Esophagus squamous epithelium (tissue), 5 donors: ENCODE measurements around the gene ESRRB. TPM values are rescaled to one million over a fixed set of nuclear protein-coding genes. Genes with fewer than 3 reads are reported as not detected.

Source experiments
- DNase-seq: peaks from one replicate; lab custom pipeline; 2025; lab: John Stamatoyannopoulos, UW
- H3K27ac ChIP-seq, 4 donors: fragments of 200-600 bp; sonication (generic); one replicate each; pipeline ENCODE4 v1.5.1; 2016 to 2019; ENCODE audit warnings: mild to moderate bottlenecking in 1 of 4
- H3K27me3 ChIP-seq, 4 donors: fragments of 200-600 bp; sonication (generic); 1 replicate in 3 of 4; 2 replicates in 1 of 4; pipeline versions ENCODE4 v1.5.1 to v1.6.0; 2017 to 2021; ENCODE audit warnings: antibody characterized with exemption in 1 of 4
- H3K36me3 ChIP-seq, 3 donors: fragments of 200-600 bp; sonication (generic); one replicate each; pipeline ENCODE4 v1.5.1; 2016 to 2019
- H3K4me1 ChIP-seq, 3 donors: fragments of 200-600 bp; sonication (generic); one replicate each; pipeline ENCODE4 v1.5.1; 2017 to 2019
- H3K4me3 ChIP-seq, 4 donors: fragments of 200-600 bp; sonication (generic); 1 replicate in 3 of 4; 2 replicates in 1 of 4; pipeline ENCODE4 v1.5.1; 2016 to 2019; ENCODE audit warnings: mild to moderate bottlenecking in 2 of 4, moderate library complexity in 1 of 4
- H3K9me3 ChIP-seq, 3 donors: fragments of 200-600 bp; sonication (generic); one replicate each; pipeline ENCODE4 v1.5.1; 2016 to 2019
- POLR2A ChIP-seq, 4 donors: fragments of 450-650 bp; IDR thresholded peaks; one replicate each; pipeline ENCODE4 v1.6.1; 2017; ENCODE audit warnings: antibody characterized with exemption in 4 of 4, mild to moderate bottlenecking in 4 of 4, moderate library complexity in 3 of 4
- whole genome bisulfite sequencing, 2 donors: methylation state at CpG; one replicate each; pipeline ENCODE4 v1.1.5; 2018; 5-methylcytosine and 5-hydroxymethylcytosine counted together
- intact Hi-C: fragments of 100-400 bp; cut with DNase I; formaldehyde crosslinking; loops from one replicate; pipeline ENCODE4 v1.15.0; 2022
- total RNA-seq, 4 donors: library from RNA; depleted of rRNA; stranded (reverse); fragments of >200 nt; gene quantifications; one replicate each; pipeline ENCODE4 v1.1.0, GENCODE V29; 2016
- TF ChIP-seq, protein P1 (sequence below), 6 experiments: fragments of 450-650 bp in 4 of 6; fragments of 200-600 bp in 2 of 6; sonication (generic) in 2 of 6; IDR thresholded peaks; one replicate each; pipeline ENCODE4 v1.5.1; 2016 to 2019; ENCODE audit warnings: antibody characterized with exemption in 6 of 6, mild to moderate bottlenecking in 4 of 6, moderate library complexity in 4 of 6
- donor health status: DM: yes; HTN: yes; CAD: no.

ESRRB gene
- total RNA-seq, 4 donors from 2014 or later = not detected

DNA sequence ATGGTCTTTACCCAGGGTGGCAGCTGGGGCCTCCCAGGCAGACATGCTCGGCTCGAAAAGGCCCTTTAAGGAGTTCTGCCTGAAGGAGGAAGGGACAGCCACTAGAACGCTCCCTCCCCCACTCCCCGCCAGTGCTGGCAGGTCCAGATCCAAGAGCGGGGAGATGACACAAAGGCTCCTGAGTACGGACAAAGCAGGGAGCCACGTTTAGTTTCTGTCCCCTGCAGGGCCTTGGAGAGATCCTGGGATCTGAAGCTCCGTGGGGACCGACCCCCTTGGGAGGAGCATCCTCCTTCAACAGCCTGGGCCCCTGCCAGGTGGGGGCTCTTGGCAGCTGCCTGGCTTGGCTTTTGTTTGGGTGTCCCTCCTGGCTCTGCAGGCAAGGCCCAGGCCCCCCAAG is 89.7 kb downstream of the ESRRB start:
- Histone ChIP-seq H3K27me3 (peaks cover 0 to 6% (median 0%) of the 10 kb centered on the region in 4 donors), H3K4me1 (no peaks in the 10 kb centered on the region), H3K27ac (no peak overlapping the region), H3K9me3 (no peaks in the 10 kb centered on the region), H3K36me3 (no peaks in the 10 kb centered on the region), H3K4me3 (no peak overlapping the region)
- intact Hi-C loops = no loop called here
- TF ChIP-seq, protein P1, sequence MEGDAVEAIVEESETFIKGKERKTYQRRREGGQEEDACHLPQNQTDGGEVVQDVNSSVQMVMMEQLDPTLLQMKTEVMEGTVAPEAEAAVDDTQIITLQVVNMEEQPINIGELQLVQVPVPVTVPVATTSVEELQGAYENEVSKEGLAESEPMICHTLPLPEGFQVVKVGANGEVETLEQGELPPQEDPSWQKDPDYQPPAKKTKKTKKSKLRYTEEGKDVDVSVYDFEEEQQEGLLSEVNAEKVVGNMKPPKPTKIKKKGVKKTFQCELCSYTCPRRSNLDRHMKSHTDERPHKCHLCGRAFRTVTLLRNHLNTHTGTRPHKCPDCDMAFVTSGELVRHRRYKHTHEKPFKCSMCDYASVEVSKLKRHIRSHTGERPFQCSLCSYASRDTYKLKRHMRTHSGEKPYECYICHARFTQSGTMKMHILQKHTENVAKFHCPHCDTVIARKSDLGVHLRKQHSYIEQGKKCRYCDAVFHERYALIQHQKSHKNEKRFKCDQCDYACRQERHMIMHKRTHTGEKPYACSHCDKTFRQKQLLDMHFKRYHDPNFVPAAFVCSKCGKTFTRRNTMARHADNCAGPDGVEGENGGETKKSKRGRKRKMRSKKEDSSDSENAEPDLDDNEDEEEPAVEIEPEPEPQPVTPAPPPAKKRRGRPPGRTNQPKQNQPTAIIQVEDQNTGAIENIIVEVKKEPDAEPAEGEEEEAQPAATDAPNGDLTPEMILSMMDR (IDR thresholded peaks at IDR 0.05) = no peak
- TF ChIP-seq POLR2A (IDR thresholded peaks at IDR 0.05) = no peak
- no peak for DNase-seq
- 47% methylated on average over 6 of the region's 9 CpGs; no CpG with 5 or more reads in 1 of the 2 donors for WGBS, 2 donors

DNA sequence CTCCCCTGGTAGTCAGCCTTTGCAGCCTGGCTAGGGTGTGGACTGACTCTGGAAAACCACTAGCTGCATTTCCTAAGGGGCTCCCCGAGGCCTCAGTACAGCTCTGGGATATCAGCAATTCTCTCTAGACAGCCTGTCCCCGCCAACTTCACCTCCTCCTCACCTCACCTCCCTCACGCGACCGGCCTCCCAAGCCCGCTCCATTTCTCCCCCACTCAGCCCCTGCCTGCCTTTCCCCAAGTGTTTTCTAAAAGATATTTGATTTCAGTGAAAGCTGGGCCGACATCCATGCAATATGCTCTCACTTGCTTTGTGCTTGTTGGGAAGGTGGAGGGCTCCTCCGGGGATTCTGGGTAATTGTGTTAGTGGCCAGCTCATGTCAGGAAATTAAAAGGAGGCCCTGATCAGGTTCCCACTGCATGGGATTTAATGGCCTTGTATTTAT is 91.8 kb downstream of the ESRRB start:
- Histone ChIP-seq H3K4me1 (no peaks in the 10 kb centered on the region), H3K4me3 (no peak overlapping the region), H3K27ac (no peak overlapping the region), H3K27me3 (peaks cover 0 to 10% (median 0%) of the 10 kb centered on the region in 4 donors), H3K36me3 (no peaks in the 10 kb centered on the region), H3K9me3 (no peaks in the 10 kb centered on the region)
- intact Hi-C loops = no loop called here
- no peak for TF ChIP-seq POLR2A (IDR thresholded peaks at IDR 0.05)
- TF ChIP-seq, protein P1 (IDR thresholded peaks at IDR 0.05) = no peak
- WGBS, 2 donors = 67 to 83% methylated on average over 7 to 8 of the region's 8 CpGs
- no peak for DNase-seq

DNA sequence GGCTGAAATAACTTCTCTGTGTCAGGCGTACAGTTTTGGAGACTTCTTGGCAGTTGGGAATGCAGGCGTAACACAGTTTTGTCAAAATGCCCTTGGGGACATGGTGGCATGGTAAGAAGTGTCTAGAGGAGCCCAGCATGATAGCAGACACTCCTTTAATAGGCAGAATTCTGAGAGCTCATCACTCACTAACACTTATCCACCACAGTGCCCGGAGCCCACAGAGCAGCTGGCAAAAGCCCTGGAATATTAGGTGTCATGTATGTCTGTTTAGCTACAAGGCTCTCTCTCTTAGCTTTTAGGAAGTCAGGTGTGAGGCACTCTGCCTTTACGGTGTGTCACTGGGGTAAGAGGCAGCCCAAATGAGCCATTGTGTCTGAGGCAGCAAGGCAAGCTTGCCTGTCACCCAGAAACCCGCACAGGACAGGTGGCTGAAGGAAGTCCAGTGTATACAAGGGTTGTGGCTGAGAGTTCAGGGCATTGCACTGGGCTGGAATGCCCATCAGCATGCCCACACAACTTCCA is 96.3 kb downstream of the ESRRB start:
- Histone ChIP-seq H3K4me1 (peaks cover 0 to 9% (median 0%) of the 10 kb centered on the region in 3 donors), H3K36me3 (no peaks in the 10 kb centered on the region), H3K9me3 (no peaks in the 10 kb centered on the region), H3K27ac (no peak overlapping the region), H3K4me3 (no peak overlapping the region), H3K27me3 (peaks cover 0 to 16% (median 0%) of the 10 kb centered on the region in 4 donors)
- intact Hi-C loops = no loop called here
- no peak for TF ChIP-seq POLR2A (IDR thresholded peaks at IDR 0.05)
- TF ChIP-seq, protein P1 (IDR thresholded peaks at IDR 0.05) = no peak
- DNase-seq = no peak
- 84 to 96% methylated on average over 4 to 5 of the region's 5 CpGs for WGBS, 2 donors

DNA sequence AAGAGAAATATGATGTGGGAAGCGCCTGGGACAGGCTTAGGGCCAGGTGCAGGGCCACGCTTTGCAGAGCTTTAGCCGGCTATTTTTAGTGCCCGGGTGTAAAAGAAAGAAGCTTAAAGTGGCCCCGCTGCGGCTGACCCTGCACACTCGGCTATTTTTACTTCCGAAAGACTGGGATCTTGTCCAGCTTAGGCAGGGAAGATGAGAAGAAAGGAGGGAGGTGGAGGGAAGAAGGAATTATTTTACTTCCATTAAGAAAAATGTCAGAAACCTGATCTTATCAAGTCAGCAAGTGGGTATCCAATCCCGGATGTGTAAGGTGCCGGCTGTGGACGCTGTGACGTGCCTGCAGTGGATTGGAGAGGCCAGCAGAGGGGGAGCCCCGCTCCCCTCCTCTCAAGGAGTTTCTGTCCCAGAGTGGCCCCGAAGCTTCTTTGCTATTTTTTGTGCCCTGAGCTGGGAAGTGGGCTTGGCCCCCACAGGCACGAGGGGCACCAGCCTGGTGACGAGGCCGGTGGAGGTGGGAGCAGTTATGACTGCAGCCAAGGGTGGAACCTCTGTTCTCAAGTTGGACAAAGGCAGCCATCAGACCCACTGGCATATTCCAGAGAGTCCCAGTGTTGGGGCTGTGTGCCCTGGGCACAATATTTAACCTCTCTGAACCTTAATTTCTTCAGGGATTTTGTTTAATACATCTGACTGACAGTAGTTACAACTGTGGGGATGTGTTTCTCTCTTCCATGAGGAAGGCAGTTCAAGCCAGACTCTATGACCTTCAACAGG is 97.7 kb downstream of the ESRRB start:
- no peaks in the 10 kb centered on the region for H3K36me3 ChIP-seq
- H3K27ac ChIP-seq = no peak overlapping the region
- peak overlapping the region in 1 of 4 donors; percentile 16 for H3K4me3 ChIP-seq
- 26 to 29% methylated on average over 17 of the region's 17 CpGs for WGBS, 2 donors
- intact Hi-C loops = no loop called here
- no peak for DNase-seq
- H3K4me1 ChIP-seq = peaks cover 0 to 9% (median 0%) of the 10 kb centered on the region in 3 donors
- H3K9me3 ChIP-seq = no peaks in the 10 kb centered on the region
- TF ChIP-seq, protein P1 (IDR thresholded peaks at IDR 0.05) = no peak
- TF ChIP-seq POLR2A (IDR thresholded peaks at IDR 0.05) = no peak
- peaks cover 0 to 16% (median 0%) of the 10 kb centered on the region in 4 donors for H3K27me3 ChIP-seq

DNA sequence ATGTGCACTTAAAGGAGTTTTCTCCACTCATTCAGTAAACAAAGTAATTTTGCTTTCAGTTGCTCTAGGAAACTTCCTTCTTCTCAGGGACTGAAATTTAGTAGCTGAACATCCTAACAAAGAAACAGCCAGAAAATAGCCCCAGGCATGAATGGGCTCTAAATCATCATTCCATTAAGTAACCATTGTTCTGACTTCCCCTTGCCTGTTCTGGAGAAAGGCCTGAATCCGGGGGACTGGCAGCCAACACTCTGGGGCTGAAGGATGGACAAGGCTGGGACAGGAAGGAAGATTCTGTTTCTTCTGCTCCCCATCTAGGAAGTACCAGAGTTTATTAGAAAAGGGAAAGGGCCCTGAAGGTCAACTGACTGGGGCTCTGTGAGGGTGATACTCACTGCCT is 104.5 kb downstream of the ESRRB start:
- Histone ChIP-seq H3K9me3 (no peaks in the 10 kb centered on the region), H3K4me3 (no peak overlapping the region), H3K27me3 (no peaks in the 10 kb centered on the region), H3K27ac (no peak overlapping the region), H3K4me1 (no peaks in the 10 kb centered on the region), H3K36me3 (no peaks in the 10 kb centered on the region)
- no peak for DNase-seq
- intact Hi-C loops = no loop called here
- TF ChIP-seq, protein P1 (IDR thresholded peaks at IDR 0.05) = no peak
- TF ChIP-seq POLR2A (IDR thresholded peaks at IDR 0.05) = no peak
- WGBS, 2 donors = 0% methylated on average over 1 of the region's 1 CpG; no CpG with 5 or more reads in 1 of the 2 donors
